Epithelial cell of proximal tubule (primary cell): ENCODE results near the gene ADCY2. TPM values are rescaled to one million over a fixed set of nuclear protein-coding genes. Genes with fewer than 3 reads are reported as not detected.

Experiments used
- DNase-seq: peaks from one replicate; pipeline ENCODE4 v3.0.0-alpha.2; 2011; ENCODE audit warnings: low read depth
- H3K4me3 ChIP-seq: 2 replicates; pipeline ENCODE4 v1.5.1; 2011; ENCODE audit warnings: low read depth, mild to moderate bottlenecking, low read length
- total RNA-seq: library from RNA; depleted of rRNA; stranded (reverse); fragments of >200 nt; gene quantifications from 2 replicates; pipeline ENCODE4 v1.2.3, GENCODE V29; 2015
- TF ChIP-seq, protein P1 (sequence below): conservative IDR thresholded peaks from 2 replicates; pipeline ENCODE4 v1.5.1; 2012; ENCODE audit warnings: low read depth, mild to moderate bottlenecking, low read length

Gene ADCY2
- total RNA-seq, 1 donor from 2014 or later = 0.12 TPM

- DNase-seq = no peak
- no peak overlapping the region for H3K4me3 ChIP-seq
- TF ChIP-seq, protein P1, sequence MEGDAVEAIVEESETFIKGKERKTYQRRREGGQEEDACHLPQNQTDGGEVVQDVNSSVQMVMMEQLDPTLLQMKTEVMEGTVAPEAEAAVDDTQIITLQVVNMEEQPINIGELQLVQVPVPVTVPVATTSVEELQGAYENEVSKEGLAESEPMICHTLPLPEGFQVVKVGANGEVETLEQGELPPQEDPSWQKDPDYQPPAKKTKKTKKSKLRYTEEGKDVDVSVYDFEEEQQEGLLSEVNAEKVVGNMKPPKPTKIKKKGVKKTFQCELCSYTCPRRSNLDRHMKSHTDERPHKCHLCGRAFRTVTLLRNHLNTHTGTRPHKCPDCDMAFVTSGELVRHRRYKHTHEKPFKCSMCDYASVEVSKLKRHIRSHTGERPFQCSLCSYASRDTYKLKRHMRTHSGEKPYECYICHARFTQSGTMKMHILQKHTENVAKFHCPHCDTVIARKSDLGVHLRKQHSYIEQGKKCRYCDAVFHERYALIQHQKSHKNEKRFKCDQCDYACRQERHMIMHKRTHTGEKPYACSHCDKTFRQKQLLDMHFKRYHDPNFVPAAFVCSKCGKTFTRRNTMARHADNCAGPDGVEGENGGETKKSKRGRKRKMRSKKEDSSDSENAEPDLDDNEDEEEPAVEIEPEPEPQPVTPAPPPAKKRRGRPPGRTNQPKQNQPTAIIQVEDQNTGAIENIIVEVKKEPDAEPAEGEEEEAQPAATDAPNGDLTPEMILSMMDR = no peak
Observed at GRCh38 chr5:7473115-7473514, 77.2 kb downstream of the ADCY2 start.

- no peak overlapping the region for H3K4me3 ChIP-seq
- DNase-seq = no peak
- TF ChIP-seq, protein P1 = no peak
Observed at GRCh38 chr5:7473668-7474215, 77.8 kb downstream of the ADCY2 start.

- TF ChIP-seq, protein P1 = no peak
- DNase-seq = no peak
- H3K4me3 ChIP-seq = no peak overlapping the region
Observed at GRCh38 chr5:7474821-7475403, 79.0 kb downstream of the ADCY2 start.

DNA sequence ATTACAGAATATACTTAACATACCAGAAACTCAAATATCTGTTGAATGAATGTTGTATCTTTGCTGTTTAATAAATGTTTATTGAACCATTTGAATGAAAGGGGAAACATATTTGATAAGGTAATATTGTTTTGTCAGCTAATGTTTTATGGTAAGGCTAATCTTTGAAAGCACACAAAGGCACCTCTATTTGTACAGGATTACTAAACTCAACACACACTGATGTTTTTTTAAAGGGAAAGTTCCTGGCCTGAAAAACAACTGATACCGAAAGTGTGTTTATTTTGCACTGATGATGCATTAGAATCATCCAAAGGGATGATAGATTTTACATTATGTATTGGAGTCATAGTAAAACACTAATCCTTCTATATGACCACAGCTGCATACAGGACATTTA lies 82.5 kb downstream of the ADCY2 start:
- TF ChIP-seq, protein P1 = no peak
- no peak for DNase-seq

DNA sequence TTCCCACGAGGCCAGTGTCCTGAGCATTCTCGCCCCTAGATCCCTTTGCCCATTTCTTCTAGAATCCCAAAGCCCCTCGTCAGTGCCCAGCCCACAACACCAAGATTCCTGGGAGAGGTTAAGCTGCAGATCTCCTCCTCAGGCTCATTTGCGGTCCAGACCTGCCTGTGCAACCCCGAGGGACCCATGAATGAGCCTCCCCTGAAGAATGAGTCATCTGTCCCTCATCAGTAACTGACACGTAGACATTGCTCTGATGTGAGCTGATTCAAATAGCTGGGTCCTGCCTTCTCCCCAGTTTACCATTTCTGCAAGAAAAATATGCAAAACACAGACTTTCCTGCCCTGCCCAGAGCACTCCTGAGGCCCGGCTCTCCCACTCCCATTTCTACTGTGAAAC lies 92.8 kb downstream of the ADCY2 start:
- no peak overlapping the region for H3K4me3 ChIP-seq
- TF ChIP-seq, protein P1 = no peak
- no peak for DNase-seq

More for the DNA sequence above, 82.5 kb downstream of the ADCY2 start:
- H3K4me3 ChIP-seq = no peak overlapping the region

- DNase-seq = no peak
- TF ChIP-seq, protein P1 = no peak
Observed at GRCh38 chr5:7492371-7492770, 96.4 kb downstream of the ADCY2 start.

DNA sequence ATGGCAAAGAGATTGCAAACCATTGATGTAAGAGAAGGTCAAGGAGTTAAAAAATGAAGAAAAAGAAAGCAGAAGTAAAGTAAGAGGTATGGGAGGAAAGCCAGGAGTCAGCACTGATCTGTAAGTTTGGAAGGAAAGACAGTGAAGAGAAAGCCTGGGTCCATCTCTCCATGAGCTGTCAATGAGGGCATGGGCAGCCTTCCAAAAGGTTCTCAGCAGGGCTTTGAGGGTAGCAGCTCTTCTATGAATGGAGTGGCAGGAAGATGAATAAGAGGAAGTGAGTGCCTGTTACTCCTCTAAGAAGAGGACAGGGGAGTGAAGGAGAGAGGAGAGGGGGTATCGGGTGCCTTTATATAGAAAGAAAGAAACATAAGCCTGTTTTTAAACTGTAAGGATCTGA lies 97.1 kb downstream of the ADCY2 start:
- TF ChIP-seq, protein P1 = no peak
- no peak overlapping the region for H3K4me3 ChIP-seq
- no peak for DNase-seq

More at GRCh38 chr5:7492371-7492770, 96.4 kb downstream of the ADCY2 start:
- H3K4me3 ChIP-seq = no peak overlapping the region
